HG03097 (cell line): ENCODE results near the gene C1QTNF3.

ENCODE experiments used
- ATAC-seq: cut with Tn5 transposase; IDR thresholded peaks from one replicate; pipeline ENCODE4 v1.9.1; 2021; ENCODE audit not compliant: unreplicated experiment, low FRiP score

The C1QTNF3 gene

DNA sequence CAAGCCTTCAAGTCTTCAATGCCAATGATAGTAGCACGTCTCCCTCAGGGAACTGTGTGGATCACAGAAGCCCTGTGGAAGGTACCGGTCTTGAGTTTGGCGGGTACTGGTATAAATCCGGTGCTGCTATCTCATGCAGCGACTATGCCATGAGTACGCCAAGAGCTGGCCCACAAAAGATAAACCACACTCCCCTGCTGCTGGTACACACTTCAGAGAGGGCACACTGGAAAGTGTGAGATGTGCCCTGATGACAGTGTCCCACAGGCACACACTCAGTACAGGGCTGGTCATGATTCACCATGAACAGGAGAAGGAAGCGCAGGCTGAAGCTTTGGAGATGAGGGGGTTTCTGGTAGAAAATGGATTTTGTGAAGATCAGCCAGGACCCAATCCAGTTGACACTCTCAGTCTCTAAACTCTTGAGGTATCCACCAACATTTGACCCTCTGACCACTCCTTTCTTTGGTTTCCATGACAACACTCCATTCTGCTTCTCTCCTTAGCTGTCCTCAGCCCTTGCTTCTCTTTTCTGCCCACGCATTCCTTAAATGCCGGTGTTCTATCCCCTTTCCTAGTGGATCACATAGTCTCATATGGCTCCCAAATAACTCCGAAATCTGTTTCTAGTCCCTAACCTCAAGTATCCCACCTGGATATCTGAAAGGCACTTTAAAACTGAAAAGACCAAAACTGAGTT lies 40.2 kb downstream of the C1QTNF3 start:
- no peak for ATAC-seq

DNA sequence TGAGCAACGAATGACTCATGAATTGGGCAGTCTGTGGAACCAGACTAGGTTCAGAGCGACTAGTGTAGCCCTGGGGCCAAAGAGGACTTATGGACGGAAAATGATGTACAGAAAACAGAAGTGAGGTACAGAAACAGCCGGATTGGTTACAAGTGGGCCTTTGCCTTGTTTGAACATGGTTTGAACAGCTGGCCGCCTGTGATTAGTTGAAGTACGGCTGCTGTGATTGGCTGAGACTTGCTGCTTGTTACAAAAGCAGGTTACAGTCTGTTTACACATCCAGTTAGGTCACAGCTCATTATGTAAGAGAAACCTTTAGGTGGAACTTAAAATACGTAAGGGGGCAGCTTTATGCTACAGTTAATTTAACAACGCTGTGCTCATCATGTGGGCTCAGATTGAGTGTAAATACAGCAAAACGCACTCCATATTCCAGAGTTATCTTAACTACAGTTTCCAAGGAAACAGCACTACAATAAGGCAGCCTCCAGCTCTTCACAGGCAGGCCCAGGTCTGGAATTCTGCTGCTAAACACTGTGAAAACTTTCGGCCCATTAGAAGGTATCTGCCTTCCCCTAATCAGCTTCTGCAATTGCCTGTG lies 41.7 kb downstream of the C1QTNF3 start:
- no peak for ATAC-seq

DNA sequence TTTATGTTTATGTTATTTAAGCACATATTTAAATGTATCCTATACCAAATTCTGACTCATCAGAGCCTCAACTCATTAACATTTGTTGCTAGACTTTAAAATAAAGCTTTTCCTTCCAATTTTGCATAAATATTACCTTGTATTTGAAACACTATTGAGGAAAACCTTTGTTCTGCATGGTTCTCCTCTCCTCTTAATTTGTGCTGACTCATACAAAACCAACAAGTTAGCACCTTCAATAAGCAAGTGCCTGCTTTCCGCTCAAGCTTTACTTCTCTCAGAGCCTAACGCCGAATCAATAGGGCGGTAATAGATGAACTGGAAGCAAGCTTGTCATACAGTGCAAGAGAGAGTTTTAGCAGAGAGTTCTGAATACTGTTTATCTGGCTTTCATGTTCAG lies 43.0 kb downstream of the C1QTNF3 start:
- ATAC-seq: no peak

DNA sequence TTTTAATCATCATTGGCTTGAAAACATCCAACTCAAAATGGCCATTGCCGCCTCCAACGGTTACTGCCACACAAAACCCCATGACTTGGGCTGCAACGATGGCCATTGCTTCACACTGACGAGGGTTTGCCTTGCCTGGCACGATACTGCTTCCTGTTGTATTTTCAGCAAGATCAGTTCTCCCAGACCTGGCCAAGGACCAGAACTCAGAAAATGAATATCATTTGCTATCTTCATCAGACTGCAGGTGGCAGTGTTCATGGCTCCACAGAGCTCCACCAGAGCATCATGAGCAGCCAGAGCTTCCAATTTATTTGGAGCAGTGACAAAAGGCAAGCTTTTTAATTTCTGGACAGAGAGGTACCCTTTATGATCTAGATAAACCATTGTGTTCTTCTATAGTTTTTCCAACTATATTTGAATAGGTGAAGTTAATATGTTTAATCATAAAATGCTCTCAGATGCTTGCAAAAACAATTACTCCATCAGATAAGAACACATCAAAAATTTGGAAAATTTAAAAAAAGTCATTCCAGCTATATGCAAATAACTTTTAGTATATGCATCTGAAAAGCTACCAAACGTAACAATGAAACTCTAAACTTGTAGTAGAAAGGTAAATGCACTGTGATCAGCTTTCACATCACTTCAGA lies 45.6 kb downstream of the C1QTNF3 start:
- ATAC-seq: peak; percentile 58

DNA sequence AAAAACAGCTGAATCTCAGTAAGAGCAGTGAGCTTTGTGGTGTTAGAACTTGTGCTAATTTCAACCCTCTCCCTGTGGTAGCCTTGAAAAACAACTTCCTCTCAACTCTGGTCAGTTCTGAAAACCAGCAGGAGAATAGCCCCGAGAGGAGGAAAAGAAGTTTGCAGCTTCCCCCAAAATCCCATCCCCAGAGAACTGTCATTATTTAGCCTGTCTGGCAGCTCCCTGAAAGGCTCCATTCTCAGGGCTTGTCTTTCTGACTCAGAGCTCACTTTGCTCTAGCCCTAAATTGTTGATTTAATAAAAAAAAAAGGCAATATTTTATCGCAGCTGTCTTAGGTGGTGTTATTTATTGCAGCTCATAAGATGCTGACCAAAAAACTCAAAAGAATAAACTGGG lies 47.1 kb downstream of the C1QTNF3 start:
- ATAC-seq: no peak

DNA sequence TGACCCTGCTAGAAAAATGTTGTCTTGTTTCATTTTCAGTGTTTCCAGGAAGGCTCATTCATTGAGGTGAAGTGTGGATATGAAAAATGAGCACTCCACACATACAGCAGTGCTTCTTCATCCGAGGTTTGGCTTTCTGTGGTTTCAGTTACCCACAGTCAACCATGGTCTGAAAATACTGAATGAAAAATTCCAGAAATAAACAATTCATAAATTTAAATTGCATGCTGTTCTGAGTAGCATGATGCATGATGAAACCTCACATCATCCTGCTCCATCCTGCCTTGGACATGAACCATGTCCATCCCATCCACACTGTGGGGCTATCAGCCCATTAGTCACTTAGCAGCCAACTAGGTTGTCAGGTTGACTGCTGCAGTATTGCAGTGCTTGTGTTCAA lies 48.2 kb downstream of the C1QTNF3 start:
- peak; percentile 45 for ATAC-seq

DNA sequence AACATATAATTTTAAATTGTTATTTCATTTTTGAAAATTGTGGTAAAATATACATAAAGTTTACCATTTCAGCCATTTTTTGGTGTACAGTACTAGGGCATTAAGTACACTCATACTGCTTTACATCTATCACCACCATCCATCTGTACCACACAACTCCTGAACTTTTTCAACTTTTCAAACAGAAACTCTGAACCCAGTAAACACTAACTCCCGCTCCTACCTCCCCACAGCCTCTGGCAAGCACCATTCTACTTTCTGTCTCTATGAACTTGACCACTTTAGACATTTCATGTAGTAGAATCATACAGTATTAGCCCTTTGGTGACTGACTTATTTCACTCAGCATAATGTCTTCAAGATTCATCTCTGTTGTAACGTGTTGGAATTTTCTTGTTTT lies 50.1 kb downstream of the C1QTNF3 start:
- no peak for ATAC-seq

DNA sequence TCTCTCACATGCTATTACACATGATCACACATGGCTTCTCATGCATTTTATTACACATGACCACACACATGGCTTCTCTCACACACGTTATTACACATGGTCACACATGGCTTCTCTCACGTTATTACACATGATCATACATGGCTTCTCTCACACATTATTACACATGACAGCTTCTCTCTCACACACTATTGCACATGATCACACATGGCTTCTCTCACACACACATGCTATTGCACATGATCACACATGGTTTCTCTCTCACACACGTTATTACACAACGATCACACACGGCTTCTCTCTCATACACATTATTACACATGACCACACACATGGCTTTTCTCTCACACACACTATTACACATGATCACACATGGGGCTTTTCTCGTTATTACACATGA lies 57.6 kb downstream of the C1QTNF3 start:
- no peak for ATAC-seq

DNA sequence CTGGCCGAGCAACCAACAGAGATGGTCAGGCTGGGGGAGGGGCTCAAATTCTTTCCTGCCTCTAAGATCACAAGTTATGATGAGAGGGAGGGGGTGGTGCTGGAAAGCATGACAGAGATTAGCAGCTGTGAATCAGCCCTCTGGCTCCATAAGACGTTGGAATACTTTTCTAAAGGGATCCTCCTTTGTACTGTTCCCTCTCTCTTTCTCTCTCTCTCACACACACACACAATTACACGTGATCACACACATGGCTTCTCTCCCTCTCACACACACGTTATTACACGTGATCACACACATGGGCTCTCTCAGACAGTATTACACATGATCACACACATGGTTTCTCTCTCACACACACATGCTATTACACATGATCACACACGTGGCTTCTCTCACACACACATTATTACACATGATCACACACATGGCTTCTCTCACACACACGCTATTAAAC lies 58.3 kb downstream of the C1QTNF3 start, which contains the start of gene SLC45A2:
SLC45A2 (minus strand) TSS at position 23 of the 454 bp plus-strand sequence. CDS start 110 bp downstream, outside the sequence.
- ATAC-seq: no peak

DNA sequence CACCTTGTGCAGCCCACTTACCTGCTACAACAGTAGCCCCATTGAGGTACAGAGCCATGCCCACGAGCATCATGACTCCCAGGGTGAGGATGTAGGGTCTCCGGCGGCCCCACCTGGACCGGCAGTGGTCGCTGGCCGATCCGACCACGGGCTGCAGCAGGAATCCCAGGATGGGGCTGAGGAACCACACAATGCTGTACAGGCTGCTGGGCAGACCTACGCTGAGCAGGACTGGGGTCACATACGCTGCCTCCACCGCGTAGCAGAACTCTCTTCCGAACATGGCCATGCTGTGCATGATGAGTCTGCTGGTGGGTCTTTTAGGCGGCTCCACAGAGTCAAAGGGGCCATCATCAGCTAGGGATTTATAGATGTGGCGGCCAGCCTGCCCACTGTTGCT lies 58.8 kb downstream of the C1QTNF3 start:
- no peak for ATAC-seq

DNA sequence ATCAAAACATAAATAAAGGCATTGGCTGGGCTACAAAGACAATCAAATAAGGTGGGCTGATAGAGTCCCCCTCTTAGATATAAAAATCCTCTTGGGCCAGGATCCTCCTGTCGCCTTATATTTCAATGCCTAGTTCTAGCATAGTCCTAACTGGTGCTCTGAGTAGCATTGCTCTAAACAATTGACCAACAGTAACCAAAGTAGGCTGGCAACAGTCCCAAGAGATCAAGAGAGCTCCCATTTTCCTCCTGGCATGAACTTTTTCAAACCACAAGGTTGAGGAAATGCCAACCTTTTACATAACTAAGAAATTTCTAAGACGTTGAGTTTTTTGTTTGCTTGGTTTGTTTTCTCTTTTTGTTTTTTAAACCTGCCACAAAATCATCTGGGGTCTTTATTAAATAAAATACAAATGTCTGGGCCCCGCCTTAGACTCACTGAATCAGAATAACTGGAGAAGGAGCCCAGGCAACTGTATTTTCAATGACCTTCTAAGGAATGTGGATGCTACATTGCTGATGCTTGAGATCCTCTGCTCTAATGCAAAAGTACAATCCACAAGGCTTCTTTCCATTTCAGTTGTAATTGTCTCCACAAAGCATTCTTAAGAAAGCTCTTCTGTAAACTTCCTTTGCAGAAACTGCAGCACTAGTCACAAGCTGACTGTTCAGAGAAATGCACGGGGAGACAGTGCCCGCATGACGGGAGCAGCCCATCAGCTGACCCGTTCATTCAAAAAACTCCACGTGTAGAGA lies 61.4 kb downstream of the C1QTNF3 start:
- no peak for ATAC-seq

DNA sequence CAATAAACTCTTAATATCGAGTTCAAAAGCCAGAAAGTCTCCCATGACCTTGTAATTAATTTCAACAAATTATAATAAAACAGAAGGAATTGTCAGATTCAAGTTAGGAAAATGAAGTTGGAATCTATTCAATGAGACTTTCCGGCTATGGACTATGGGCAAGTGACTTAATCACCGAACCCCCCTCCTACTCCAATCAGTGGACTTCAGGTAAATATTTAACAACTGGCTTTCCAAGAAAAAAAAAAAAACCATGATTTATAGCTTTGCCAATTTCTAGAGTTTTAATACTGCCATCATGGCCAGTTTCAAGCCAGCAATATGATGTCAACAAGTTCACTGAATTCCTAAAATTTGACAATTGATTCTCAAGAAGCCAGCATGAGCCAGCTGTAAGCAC lies 63.0 kb downstream of the C1QTNF3 start:
- ATAC-seq: no peak

DNA sequence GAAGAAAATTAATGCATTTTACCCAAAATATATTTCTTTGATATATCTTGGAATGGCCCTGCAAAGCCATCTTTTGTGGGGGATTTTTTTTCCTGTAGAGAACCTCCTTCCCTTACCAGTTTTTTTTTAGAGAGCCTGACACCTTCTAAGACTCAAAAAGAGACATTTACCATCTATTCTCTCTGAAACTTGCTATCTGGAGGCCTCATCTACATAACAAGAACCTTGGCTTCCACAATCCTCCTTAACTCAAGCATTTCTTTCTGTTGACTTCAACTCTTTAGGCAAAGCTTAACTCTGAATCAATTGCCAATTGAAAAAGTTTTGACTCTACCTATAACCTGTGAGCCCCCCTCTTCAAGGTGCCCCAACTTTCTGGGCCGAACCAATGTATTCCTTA lies 64.7 kb downstream of the C1QTNF3 start:
- no peak for ATAC-seq

DNA sequence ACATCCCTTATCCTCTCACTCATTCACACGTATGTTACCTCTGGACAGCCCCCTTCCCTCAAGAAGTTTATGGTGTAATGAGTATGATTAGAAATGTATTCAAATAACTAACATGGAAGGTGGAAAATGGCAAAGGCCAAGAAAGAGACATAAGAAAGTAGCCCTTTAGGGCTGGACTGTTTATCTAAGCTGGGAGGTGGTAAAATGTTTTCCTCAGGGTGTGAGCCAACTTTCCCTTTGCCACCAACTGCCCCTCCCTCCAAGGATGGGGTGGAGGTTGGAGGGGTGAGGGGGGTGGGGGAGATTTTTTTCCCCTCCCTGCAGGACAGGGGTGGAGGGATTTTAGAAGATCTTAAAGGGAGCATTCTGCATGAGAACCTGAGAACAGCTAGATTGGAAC lies 66.7 kb downstream of the C1QTNF3 start:
- no peak for ATAC-seq

DNA sequence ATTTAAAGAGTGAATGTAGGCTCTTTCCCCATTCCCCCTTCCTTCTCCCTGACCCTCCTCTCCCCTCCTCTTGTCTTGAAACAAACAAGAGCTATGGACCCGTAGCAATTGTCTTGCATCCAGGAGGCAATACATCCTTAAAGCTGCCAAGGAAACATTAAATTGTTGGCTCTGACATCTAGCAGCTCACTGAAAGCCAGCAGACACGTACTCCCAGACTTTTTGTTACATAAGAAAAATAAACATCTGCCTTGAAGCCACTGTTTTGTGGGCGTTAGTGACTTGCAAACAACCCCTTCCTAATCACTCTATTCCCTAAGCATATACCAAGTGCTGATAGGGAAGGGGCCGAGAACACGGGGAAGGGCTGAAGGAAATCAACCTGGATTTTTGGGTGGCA lies 67.2 kb downstream of the C1QTNF3 start:
- ATAC-seq: no peak

DNA sequence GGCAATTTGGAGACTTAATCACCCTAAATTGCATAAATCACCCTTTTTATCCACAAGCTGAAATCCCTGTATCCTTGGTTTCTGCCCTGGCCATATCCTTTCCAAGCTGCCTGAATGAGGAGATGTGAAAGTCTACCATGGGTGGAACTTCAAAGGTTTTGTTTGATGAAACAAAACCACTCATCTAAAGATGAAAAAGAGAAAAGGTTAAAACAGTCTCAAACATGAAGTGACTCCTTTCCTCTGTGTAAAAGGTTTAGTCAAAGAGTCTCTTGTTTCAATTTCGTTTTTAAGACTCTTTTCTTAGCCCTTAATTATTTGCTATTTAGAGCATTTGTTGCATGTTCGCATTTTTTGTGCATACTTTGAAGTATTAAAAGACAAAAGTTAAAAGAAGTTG lies 69.7 kb downstream of the C1QTNF3 start:
- no peak for ATAC-seq

DNA sequence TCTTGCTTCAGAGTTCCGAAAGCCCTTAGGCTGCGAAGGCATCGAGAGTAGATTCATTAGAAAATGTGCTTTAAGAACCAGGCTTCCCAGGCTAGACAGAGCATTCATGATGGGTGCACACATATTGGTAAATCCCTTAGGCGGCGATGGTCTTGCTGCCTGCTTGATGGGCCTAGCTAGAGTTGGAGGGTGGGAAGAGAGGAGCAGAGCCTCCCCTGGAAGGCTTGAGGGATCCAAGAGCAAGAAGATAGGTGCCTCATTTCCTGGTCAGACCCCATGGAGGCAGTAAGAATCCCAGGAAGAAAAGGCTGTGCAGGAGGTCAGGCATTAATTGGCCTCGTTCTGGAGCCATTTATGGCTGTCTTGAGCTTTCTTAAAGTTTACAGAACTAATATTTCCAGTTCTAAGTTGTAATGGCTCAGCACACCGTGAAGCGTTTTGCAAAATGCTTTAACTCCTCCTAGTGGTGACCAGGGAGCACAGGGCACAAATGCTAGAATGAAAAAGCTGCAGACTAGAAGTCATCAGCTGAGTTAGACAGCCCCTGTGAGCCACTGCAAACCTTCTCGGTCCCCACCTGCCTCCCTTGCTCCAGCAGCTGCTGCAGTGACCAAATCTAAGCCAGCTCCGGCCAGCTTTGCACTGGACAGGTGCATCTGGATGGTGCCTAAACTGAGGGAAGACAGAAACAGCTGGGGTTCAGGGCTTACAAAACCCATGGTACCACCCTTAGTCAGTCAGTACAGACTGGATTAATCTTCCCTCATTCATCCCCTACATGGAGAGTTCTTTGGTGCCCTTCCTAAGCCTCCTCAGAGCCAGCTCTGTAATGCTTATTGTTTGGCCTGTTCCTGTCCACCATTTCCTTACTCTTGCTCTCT lies 73.2 kb downstream of the C1QTNF3 start:
- peak; percentile 56 for ATAC-seq

DNA sequence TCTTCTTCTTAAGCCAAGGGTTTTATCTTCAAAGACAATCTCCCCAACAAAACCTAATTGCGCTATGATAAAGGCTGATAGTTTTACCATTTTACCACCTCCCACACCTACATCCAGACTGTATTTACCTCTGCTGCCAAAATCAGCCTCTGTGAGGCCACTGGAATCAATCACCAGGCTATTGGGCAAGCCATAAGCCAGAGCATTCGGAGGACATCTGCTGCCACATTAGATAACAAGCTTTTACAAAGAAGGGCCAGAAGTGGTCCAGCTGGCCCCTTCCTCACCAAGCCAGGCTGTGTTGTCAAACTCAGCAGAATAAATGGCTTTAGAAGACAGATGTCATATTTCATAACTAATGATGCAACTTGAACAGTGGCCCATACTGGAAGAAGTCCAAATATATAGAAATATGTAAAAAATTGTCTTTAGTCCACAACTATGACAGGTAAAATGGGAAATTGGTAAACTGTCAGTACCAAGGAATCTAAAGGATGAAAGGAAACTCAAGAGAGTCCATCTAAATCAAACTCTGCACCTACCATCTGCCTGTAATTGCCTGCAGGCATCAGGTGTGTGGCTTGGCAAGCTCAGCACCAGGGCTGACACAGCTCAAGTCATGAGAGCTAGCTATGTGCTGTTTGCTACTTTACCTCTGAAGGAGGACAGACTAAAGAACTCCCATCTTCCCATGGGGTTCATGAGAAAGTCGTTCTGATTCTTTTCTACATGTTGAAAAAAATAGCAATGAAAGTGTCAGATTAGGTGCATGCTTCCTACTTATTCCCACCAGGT lies 74.6 kb downstream of the C1QTNF3 start:
- ATAC-seq: no peak
